Trophoblast cell (in vitro differentiated cells and primary cell): ENCODE data around the gene THAP4.

Source experiments
- DNase-seq, 2 donors: peaks; one replicate each; pipeline ENCODE4 v3.0.0-alpha.2; 2016
- H2AFZ ChIP-seq: 2 replicates; pipeline ENCODE4 v1.6.1; 2013; ENCODE audit warnings: low read length, moderate library complexity, mild to moderate bottlenecking; ENCODE audit not compliant: insufficient read depth, poor library complexity
- H2AK5ac ChIP-seq: 2 replicates; pipeline ENCODE4 v1.6.1; 2013; ENCODE audit warnings: mild to moderate bottlenecking, low read length
- H2BK120ac ChIP-seq: 2 replicates; pipeline ENCODE4 v1.6.1; 2013; ENCODE audit warnings: low read length, mild to moderate bottlenecking, moderate library complexity; ENCODE audit not compliant: insufficient read depth, poor library complexity
- H2BK12ac ChIP-seq: 2 replicates; pipeline ENCODE4 v1.6.1; 2013; ENCODE audit warnings: mild to moderate bottlenecking, low read length, moderate library complexity
- H2BK5ac ChIP-seq: 2 replicates; pipeline ENCODE4 v1.6.1; 2013; ENCODE audit warnings: low read length, low read depth, moderate library complexity, mild to moderate bottlenecking; ENCODE audit not compliant: poor library complexity
- H3K14ac ChIP-seq: 2 replicates; pipeline ENCODE4 v1.6.1; 2013; ENCODE audit warnings: mild to moderate bottlenecking, low read length
- H3K18ac ChIP-seq: 2 replicates; pipeline ENCODE4 v1.6.1; 2013; ENCODE audit warnings: mild to moderate bottlenecking, low read length
- H3K23ac ChIP-seq: 2 replicates; pipeline ENCODE4 v1.6.1; 2013; ENCODE audit warnings: low read length
- H3K27ac ChIP-seq: 2 replicates; pipeline ENCODE4 v1.5.1; 2013; ENCODE audit warnings: low read depth, mild to moderate bottlenecking, inconsistent platforms, low read length, moderate library complexity
- H3K27me3 ChIP-seq: 2 replicates; pipeline ENCODE4 v1.6.1; 2013; ENCODE audit warnings: inconsistent platforms, mild to moderate bottlenecking, low read length, moderate library complexity; ENCODE audit not compliant: insufficient read depth
- H3K36me3 ChIP-seq, 2 experiments: 1 replicate in 1 of 2; 2 replicates in 1 of 2; pipeline ENCODE4 v1.6.1; 2013; ENCODE audit warnings: low read length in 2 of 2, mild to moderate bottlenecking in 2 of 2, moderate library complexity in 1 of 2; ENCODE audit not compliant: insufficient read depth in 2 of 2, control insufficient read depth in 1 of 2
- H3K4ac ChIP-seq: 2 replicates; pipeline ENCODE4 v1.6.1; 2013; ENCODE audit warnings: low read depth, mild to moderate bottlenecking, low read length, moderate library complexity
- H3K4me1 ChIP-seq, 2 experiments: 1 replicate in 1 of 2; 2 replicates in 1 of 2; pipeline ENCODE4 v1.6.1; 2013; ENCODE audit warnings: low read length in 2 of 2, mild to moderate bottlenecking in 2 of 2, moderate library complexity in 1 of 2; ENCODE audit not compliant: insufficient read depth in 2 of 2, control insufficient read depth in 1 of 2
- H3K4me2 ChIP-seq: 2 replicates; pipeline ENCODE4 v1.6.1; 2013; ENCODE audit warnings: inconsistent platforms, mild to moderate bottlenecking, low read length, moderate library complexity
- H3K4me3 ChIP-seq: 2 replicates; pipeline ENCODE4 v1.5.1; 2013; ENCODE audit warnings: mild to moderate bottlenecking, low read depth, low read length, inconsistent platforms
- H3K79me1 ChIP-seq: one replicate; pipeline ENCODE4 v1.6.1; 2013; ENCODE audit warnings: low read length
- H3K79me2 ChIP-seq: 2 replicates; pipeline ENCODE4 v1.6.1; 2013; ENCODE audit warnings: low read length, mild to moderate bottlenecking; ENCODE audit not compliant: control insufficient read depth, insufficient read depth, poor library complexity
- H3K9ac ChIP-seq: 2 replicates; pipeline ENCODE4 v1.6.1; 2013; ENCODE audit warnings: mild to moderate bottlenecking, low read length
- H3K9me3 ChIP-seq: 2 replicates; pipeline ENCODE4 v1.6.1; 2013; ENCODE audit warnings: low read depth, mild to moderate bottlenecking, control low read depth, inconsistent platforms, low read length; ENCODE audit not compliant: insufficient read depth
- H4K12ac ChIP-seq: 2 replicates; pipeline ENCODE4 v1.6.1; 2013; ENCODE audit warnings: low read depth, mild to moderate bottlenecking, low read length, moderate library complexity
- H4K8ac ChIP-seq: 2 replicates; pipeline ENCODE4 v1.6.1; 2013; ENCODE audit warnings: low read depth, mild to moderate bottlenecking, low read length, moderate library complexity
- H4K91ac ChIP-seq: one replicate; pipeline ENCODE4 v1.6.1; 2013; ENCODE audit warnings: low read depth, mild to moderate bottlenecking, low read length, moderate library complexity
- WGBS: extraction: QIAGEN DNeasy Blood & Tissue Kit; methylation state at CpG from one replicate; pipeline ENCODE4 v1.1.7; 2013; ENCODE audit warnings: missing lambda C conversion rate; ENCODE audit not compliant: insufficient read length, insufficient coverage; ENCODE audit errors: extremely low coverage; 5-methylcytosine and 5-hydroxymethylcytosine counted together

The THAP4 gene

GRCh38 chr2:241571821-241572620 is 64.9 kb downstream of the THAP4 start:
- H3K9me3 ChIP-seq = peaks cover 3% of the 10 kb centered on the region
- H4K91ac ChIP-seq = no peak overlapping the region
- no peak overlapping the region for H3K23ac ChIP-seq
- H3K4me3 ChIP-seq = peak overlapping the region; percentile 16
- no CpG with 5 or more reads among the region's 27 CpGs for WGBS
- H2BK5ac ChIP-seq = no peak overlapping the region
- no peak overlapping the region for H3K9ac ChIP-seq
- H3K18ac ChIP-seq = no peak overlapping the region
- H2AFZ ChIP-seq = no peak overlapping the region
- no peaks in the 10 kb centered on the region for H3K27me3 ChIP-seq
- H2BK12ac ChIP-seq = no peak overlapping the region
- H3K4ac ChIP-seq = no peak overlapping the region
- H4K12ac ChIP-seq = no peak overlapping the region
- no peak overlapping the region for H3K4me2 ChIP-seq
- no peak for DNase-seq
- H2AK5ac ChIP-seq = no peak overlapping the region
- H3K4me1 ChIP-seq = peaks cover 4 to 7% of the 10 kb centered on the region in 2 experiments
- H3K27ac ChIP-seq = no peak overlapping the region
- H3K79me1 ChIP-seq = no peaks in the 10 kb centered on the region
- no peak overlapping the region for H3K14ac ChIP-seq
- peaks cover 35 to 38% of the 10 kb centered on the region in 2 experiments for H3K36me3 ChIP-seq
- no peak overlapping the region for H4K8ac ChIP-seq
- H2BK120ac ChIP-seq = no peak overlapping the region
- no peaks in the 10 kb centered on the region for H3K79me2 ChIP-seq

GRCh38 chr2:241570961-241571581 is 65.9 kb downstream of the THAP4 start:
- DNase-seq = no peak
- peaks cover 4 to 7% of the 10 kb centered on the region in 2 experiments for H3K4me1 ChIP-seq
- H3K4ac ChIP-seq = no peak overlapping the region
- H3K23ac ChIP-seq = no peak overlapping the region
- H2AFZ ChIP-seq = no peak overlapping the region
- H2BK5ac ChIP-seq = no peak overlapping the region
- WGBS = no CpG with 5 or more reads among the region's 23 CpGs
- H4K12ac ChIP-seq = no peak overlapping the region
- H4K91ac ChIP-seq = no peak overlapping the region
- H2BK12ac ChIP-seq = no peak overlapping the region
- no peaks in the 10 kb centered on the region for H3K27me3 ChIP-seq
- no peak overlapping the region for H2AK5ac ChIP-seq
- no peaks in the 10 kb centered on the region for H3K79me2 ChIP-seq
- H3K79me1 ChIP-seq = no peaks in the 10 kb centered on the region
- H3K4me2 ChIP-seq = no peak overlapping the region
- no peak overlapping the region for H3K27ac ChIP-seq
- peaks cover 3% of the 10 kb centered on the region for H3K9me3 ChIP-seq
- H2BK120ac ChIP-seq = no peak overlapping the region
- no peak overlapping the region for H3K18ac ChIP-seq
- no peak overlapping the region for H3K9ac ChIP-seq
- no peak overlapping the region for H4K8ac ChIP-seq
- H3K36me3 ChIP-seq = peaks cover 35 to 38% of the 10 kb centered on the region in 2 experiments
- no peak overlapping the region for H3K14ac ChIP-seq
- H3K4me3 ChIP-seq = no peak overlapping the region

- Histone ChIP-seq H4K8ac (no peak overlapping the region), H3K4ac (no peak overlapping the region), H2BK5ac (no peak overlapping the region), H2BK12ac (no peak overlapping the region), H4K12ac (no peak overlapping the region), H3K79me2 (no peaks in the 10 kb centered on the region), H2AFZ (no peak overlapping the region), H3K27me3 (no peaks in the 10 kb centered on the region), H3K14ac (no peak overlapping the region), H3K23ac (no peak overlapping the region), H4K91ac (no peak overlapping the region), H3K4me1 (peaks cover 5 to 10% of the 10 kb centered on the region in 2 experiments), H2BK120ac (no peak overlapping the region), H3K79me1 (no peaks in the 10 kb centered on the region), H3K36me3 (peaks cover 39 to 43% of the 10 kb centered on the region in 2 experiments), H3K9ac (no peak overlapping the region), H3K4me3 (peak overlapping the region; percentile 7), H3K18ac (no peak overlapping the region), H2AK5ac (no peak overlapping the region), H3K4me2 (no peak overlapping the region), H3K9me3 (peaks cover 3% of the 10 kb centered on the region), H3K27ac (no peak overlapping the region)
- no CpG with 5 or more reads among the region's 23 CpGs for WGBS
- peak; percentile 35 to 64 for DNase-seq
Observed at GRCh38 chr2:241569831-241570281, 67.1 kb downstream of the THAP4 start.

GRCh38 chr2:241568726-241569125 is 68.2 kb downstream of the THAP4 start:
- Histone ChIP-seq H3K23ac (no peak overlapping the region), H3K14ac (no peak overlapping the region), H2BK120ac (no peak overlapping the region), H3K4me2 (no peak overlapping the region), H3K18ac (peak overlapping the region; percentile 15), H3K27me3 (no peaks in the 10 kb centered on the region), H3K79me1 (no peaks in the 10 kb centered on the region), H3K4me3 (no peak overlapping the region), H3K4ac (no peak overlapping the region), H2BK12ac (no peak overlapping the region), H4K12ac (no peak overlapping the region), H4K91ac (no peak overlapping the region), H2AFZ (no peak overlapping the region), H3K79me2 (no peaks in the 10 kb centered on the region), H3K9me3 (peaks cover 3% of the 10 kb centered on the region), H3K9ac (no peak overlapping the region), H2AK5ac (no peak overlapping the region), H3K36me3 (peaks cover 37 to 44% of the 10 kb centered on the region in 2 experiments), H4K8ac (no peak overlapping the region), H2BK5ac (no peak overlapping the region), H3K27ac (no peak overlapping the region), H3K4me1 (peaks cover 15 to 21% of the 10 kb centered on the region in 2 experiments)
- WGBS = no CpG with 5 or more reads among the region's 4 CpGs
- no peak for DNase-seq
